H9 (cell line): ENCODE data around the gene COPS8. TPM values are rescaled to one million over a fixed set of nuclear protein-coding genes. Genes with fewer than 3 reads are reported as not detected.

Source experiments
- DNase-seq: peaks from one replicate; pipeline ENCODE4 v3.0.0-alpha.2; 2017
- H2AFZ ChIP-seq: one replicate; pipeline ENCODE4 v1.6.1; 2013; ENCODE audit warnings: mild to moderate bottlenecking, low read length, control low read depth, moderate library complexity
- H2AK5ac ChIP-seq: 2 replicates; pipeline ENCODE4 v1.6.1; 2013; ENCODE audit warnings: low read length, control low read depth, mixed read lengths; ENCODE audit not compliant: insufficient read length
- H2BK120ac ChIP-seq: one replicate; pipeline ENCODE4 v1.6.1; 2013; ENCODE audit warnings: low read depth, mild to moderate bottlenecking, low read length, control low read depth, inconsistent platforms; ENCODE audit not compliant: poor library complexity, severe bottlenecking
- H2BK12ac ChIP-seq: 2 replicates; pipeline ENCODE4 v1.6.1; 2013; ENCODE audit warnings: low read length, control low read depth, mixed read lengths, low read depth; ENCODE audit not compliant: insufficient read length
- H2BK15ac ChIP-seq: 2 replicates; pipeline ENCODE4 v1.6.1; 2013; ENCODE audit warnings: low read depth, low read length, control low read depth
- H2BK20ac ChIP-seq: one replicate; pipeline ENCODE4 v1.6.1; 2013; ENCODE audit warnings: low read depth, mild to moderate bottlenecking, low read length, control low read depth, inconsistent platforms; ENCODE audit not compliant: poor library complexity, severe bottlenecking
- H2BK5ac ChIP-seq: 2 replicates; pipeline ENCODE4 v1.6.1; 2013; ENCODE audit warnings: low read length, control low read depth, mixed read lengths; ENCODE audit not compliant: insufficient read length
- H3K14ac ChIP-seq: 2 replicates; pipeline ENCODE4 v1.6.1; 2013; ENCODE audit warnings: low read length, control low read depth; ENCODE audit not compliant: insufficient read depth
- H3K18ac ChIP-seq: 2 replicates; pipeline ENCODE4 v1.6.1; 2013; ENCODE audit warnings: low read depth, mild to moderate bottlenecking, mixed read lengths, low read length, control low read depth; ENCODE audit not compliant: insufficient read length
- H3K23ac ChIP-seq: 2 replicates; pipeline ENCODE4 v1.6.1; 2013; ENCODE audit warnings: low read length, control low read depth, mixed read lengths, low read depth; ENCODE audit not compliant: insufficient read length
- H3K23me2 ChIP-seq: 2 replicates; pipeline ENCODE4 v1.6.1; 2013; ENCODE audit warnings: low read depth, mild to moderate bottlenecking, mixed read lengths, low read length, control low read depth; ENCODE audit not compliant: insufficient read length, poor library complexity, severe bottlenecking
- H3K27ac ChIP-seq: 2 replicates; pipeline ENCODE4 v1.5.1; 2013; ENCODE audit warnings: low read length, control low read depth, mixed read lengths, low read depth; ENCODE audit not compliant: insufficient read length
- H3K27me3 ChIP-seq: 2 replicates; pipeline ENCODE4 v1.6.1; 2013; ENCODE audit warnings: low read length, control low read depth, inconsistent platforms; ENCODE audit not compliant: insufficient read depth
- H3K4ac ChIP-seq: 2 replicates; pipeline ENCODE4 v1.6.1; 2013; ENCODE audit warnings: low read depth, mild to moderate bottlenecking, control low read depth, inconsistent platforms, low read length, moderate library complexity
- H3K4me1 ChIP-seq: 2 replicates; pipeline ENCODE4 v1.6.1; 2013; ENCODE audit warnings: low read length, control low read depth, inconsistent platforms; ENCODE audit not compliant: insufficient read depth
- H3K4me2 ChIP-seq: 2 replicates; pipeline ENCODE4 v1.6.1; 2013; ENCODE audit warnings: low read length, control low read depth, mixed read lengths; ENCODE audit not compliant: insufficient read length, insufficient read depth
- H3K56ac ChIP-seq: 2 replicates; pipeline ENCODE4 v1.6.1; 2013; ENCODE audit warnings: low read depth, mild to moderate bottlenecking, mixed read lengths, low read length, control low read depth; ENCODE audit not compliant: insufficient read length
- H3K79me1 ChIP-seq: 2 replicates; pipeline ENCODE4 v1.6.1; 2013; ENCODE audit warnings: low read depth, mild to moderate bottlenecking, moderate library complexity, low read length, control low read depth, inconsistent platforms; ENCODE audit not compliant: insufficient read depth, poor library complexity, severe bottlenecking
- H3K79me2 ChIP-seq: 2 replicates; pipeline ENCODE4 v1.6.1; 2013; ENCODE audit warnings: low read length, control low read depth, inconsistent platforms; ENCODE audit not compliant: insufficient read depth
- H3K9ac ChIP-seq: 2 replicates; pipeline ENCODE4 v1.6.1; 2013; ENCODE audit warnings: low read length, control low read depth, mixed read lengths; ENCODE audit not compliant: insufficient read length; ENCODE audit errors: extremely low read depth
- H3K9me3 ChIP-seq: one replicate; pipeline ENCODE4 v1.6.1; 2013; ENCODE audit warnings: low read depth, low read length, inconsistent platforms; ENCODE audit not compliant: control insufficient read depth
- H3T11ph ChIP-seq: one replicate; pipeline ENCODE4 v1.6.1; 2013; ENCODE audit warnings: mild to moderate bottlenecking, low read length, control low read depth, inconsistent platforms
- H4K20me1 ChIP-seq: one replicate; pipeline ENCODE4 v1.6.1; 2013; ENCODE audit not compliant: control insufficient read depth, insufficient read length, insufficient read depth
- H4K5ac ChIP-seq: 2 replicates; pipeline ENCODE4 v1.6.1; 2013; ENCODE audit warnings: low read depth, mild to moderate bottlenecking, mixed read lengths, low read length, control low read depth; ENCODE audit not compliant: insufficient read length
- H4K8ac ChIP-seq: replicated peaks from 2 replicates; pipeline ENCODE4 v1.6.1; 2013; ENCODE audit warnings: low read length, control low read depth, mixed read lengths, low read depth; ENCODE audit not compliant: insufficient read length
- H4K91ac ChIP-seq: 2 replicates; pipeline ENCODE4 v1.6.1; 2013; ENCODE audit warnings: low read depth, mild to moderate bottlenecking, moderate library complexity, mixed read lengths, low read length, control low read depth; ENCODE audit not compliant: insufficient read length
- H3K27ac Mint-ChIP-seq, 3 experiments: 2 replicates in 2 of 3; 3 replicates in 1 of 3; pipeline ENCODE4 v1.8.0; 2020 to 2021; ENCODE audit warnings: mixed read lengths in 3 of 3, mild to moderate bottlenecking in 1 of 3, moderate library complexity in 1 of 3
- H3K27me3 Mint-ChIP-seq: 2 replicates; pipeline ENCODE4 v1.8.0; 2021; ENCODE audit warnings: low read depth, mild to moderate bottlenecking, moderate library complexity, mixed read lengths
- H3K36me3 Mint-ChIP-seq, 3 experiments: 2 replicates in 2 of 3; 3 replicates in 1 of 3; pipeline ENCODE4 v1.8.0; 2020 to 2021; ENCODE audit warnings: low read depth in 3 of 3, mixed read lengths in 3 of 3; ENCODE audit not compliant: insufficient read depth in 1 of 3
- H3K4me1 Mint-ChIP-seq, 2 experiments: 2 replicates each; pipeline ENCODE4 v1.8.0; 2020; ENCODE audit warnings: mixed read lengths in 2 of 2
- H3K4me3 Mint-ChIP-seq, 2 experiments: 2 replicates in 1 of 2; 3 replicates in 1 of 2; pipeline ENCODE4 v1.8.0; 2020 to 2021; ENCODE audit warnings: mild to moderate bottlenecking in 2 of 2, mixed read lengths in 2 of 2, moderate library complexity in 1 of 2
- H3K9me3 Mint-ChIP-seq, 2 experiments: 2 replicates in 1 of 2; 3 replicates in 1 of 2; pipeline ENCODE4 v1.8.0; 2020; ENCODE audit warnings: mild to moderate bottlenecking in 2 of 2, mixed read lengths in 2 of 2, moderate library complexity in 1 of 2
- CTCF ChIP-seq: fragments of 200-600 bp; sonication (generic); conservative IDR thresholded peaks from 3 replicates; pipeline ENCODE4 v1.8.0; 2021; ENCODE audit warnings: antibody characterized with exemption, mild to moderate bottlenecking
- WGBS: extraction: QIAGEN DNeasy Blood & Tissue Kit; methylation state at CpG from one replicate; pipeline ENCODE4 v1.1.7; 2013; ENCODE audit warnings: missing lambda C conversion rate, low lambda C conversion rate, mixed read lengths; ENCODE audit not compliant: insufficient read length; ENCODE audit errors: extremely low coverage; 5-methylcytosine and 5-hydroxymethylcytosine counted together
- total RNA-seq: library from RNA; stranded (reverse); gene quantifications from 2 replicates; pipeline ENCODE4 v1.2.1, GENCODE V29; 2021

The COPS8 gene
- total RNA-seq, 1 experiment from 2014 or later = 65.2 TPM

DNA sequence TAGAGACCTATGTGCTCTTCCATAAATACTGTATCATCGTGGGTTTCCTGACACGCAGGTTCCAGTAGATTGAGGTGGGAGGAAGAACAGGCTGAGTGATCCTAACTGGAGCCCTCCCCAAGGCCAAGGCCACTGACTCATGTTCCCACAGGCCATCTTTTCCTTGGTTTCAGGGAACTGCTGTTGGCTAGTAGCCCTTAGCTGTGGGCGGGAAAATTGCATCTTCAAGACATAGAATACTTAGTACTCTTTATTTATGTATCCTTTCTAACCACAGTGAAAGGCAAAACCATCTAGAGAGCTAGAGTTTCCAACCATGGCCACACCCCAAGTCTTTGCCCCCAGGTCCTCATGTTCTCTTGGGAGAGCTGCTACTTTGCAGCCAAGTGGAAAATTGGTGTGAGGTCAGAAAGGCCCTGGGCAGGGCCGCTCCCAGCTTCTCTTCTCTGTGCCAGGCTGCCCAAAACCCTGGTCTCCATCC is 55.9 kb downstream of the COPS8 start:
- Histone ChIP-seq H4K5ac (no peak overlapping the region), H4K91ac (no peak overlapping the region), H3K79me1 (no peaks in the 10 kb centered on the region), H2BK15ac (no peak overlapping the region), H3K9ac (no peak overlapping the region), H3K56ac (no peak overlapping the region), H3K23ac (no peak overlapping the region), H3T11ph (no peak overlapping the region), H2AK5ac (no peak overlapping the region), H3K27me3 (no peaks in the 10 kb centered on the region), H2BK5ac (no peak overlapping the region), H2BK20ac (no peak overlapping the region), H3K9me3 (no peaks in the 10 kb centered on the region), H3K14ac (no peak overlapping the region), H2BK120ac (no peak overlapping the region), H3K4me2 (no peak overlapping the region), H2BK12ac (no peak overlapping the region), H4K8ac (no peak overlapping the region), H3K27ac (no peak overlapping the region), H2AFZ (no peak overlapping the region), H3K79me2 (no peaks in the 10 kb centered on the region), H3K4ac (no peak overlapping the region), H3K4me1 (no peaks in the 10 kb centered on the region), H3K18ac (no peak overlapping the region), H3K23me2 (no peaks in the 10 kb centered on the region), H4K20me1 (no peaks in the 10 kb centered on the region)
- Mint-ChIP-seq H3K27ac (no peak overlapping the region), H3K27me3 (peaks cover 4% of the 10 kb centered on the region), H3K9me3 (peaks cover 11 to 13% of the 10 kb centered on the region in 2 experiments), H3K36me3 (peaks cover 0 to 6% (median 4%) of the 10 kb centered on the region in 3 experiments; a peak in 2 of 7 replicates), H3K4me1 (no peaks in the 10 kb centered on the region), H3K4me3 (no peak overlapping the region)
- TF ChIP-seq CTCF = no peak
- no peak for DNase-seq
- WGBS = no CpG with 5 or more reads among the region's 4 CpGs
